ENCODE measurements around the gene APPBP2.
"Not testable (repeated sequence)": the region's sequence is repeated elsewhere in the genome, so short reads cannot be mapped to it uniquely, and the experiment has no call there.

Gene APPBP2

DNA sequence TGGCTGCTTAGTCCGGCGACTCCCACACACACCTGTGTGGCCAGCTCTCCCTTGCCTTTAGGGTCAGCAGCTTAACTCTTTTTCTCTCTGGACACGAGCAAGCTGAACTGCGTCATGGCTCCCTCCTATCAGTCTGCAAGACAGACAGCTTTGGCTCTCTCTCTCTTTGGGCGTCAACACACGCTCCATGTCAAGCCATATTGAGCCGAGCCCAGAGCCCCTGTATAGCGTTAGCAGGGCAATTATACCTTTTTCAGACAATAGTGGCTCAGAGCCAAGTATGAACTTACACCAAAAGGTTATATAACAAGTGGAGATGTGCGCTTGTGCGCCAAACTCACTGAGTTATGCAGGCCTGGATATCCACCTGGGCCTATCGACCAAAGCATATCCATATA lies 34.8 kb upstream of the APPBP2 start:
- no peak for DNase-seq
- Histone ChIP-seq H3K4me3 (ENCODE audit: low read depth, low read length) (no peak overlapping the region), H3K9me3 (ENCODE audit: severe bottlenecking) (peaks cover 11% of the 10 kb centered on the region), H3K27me3 (ENCODE audit: insufficient read depth, low read depth, severe bottlenecking) (no peaks in the 10 kb centered on the region), H3K36me3 (no peaks in the 10 kb centered on the region), H3K27ac (no peak overlapping the region)
- TF ChIP-seq, protein P1, sequence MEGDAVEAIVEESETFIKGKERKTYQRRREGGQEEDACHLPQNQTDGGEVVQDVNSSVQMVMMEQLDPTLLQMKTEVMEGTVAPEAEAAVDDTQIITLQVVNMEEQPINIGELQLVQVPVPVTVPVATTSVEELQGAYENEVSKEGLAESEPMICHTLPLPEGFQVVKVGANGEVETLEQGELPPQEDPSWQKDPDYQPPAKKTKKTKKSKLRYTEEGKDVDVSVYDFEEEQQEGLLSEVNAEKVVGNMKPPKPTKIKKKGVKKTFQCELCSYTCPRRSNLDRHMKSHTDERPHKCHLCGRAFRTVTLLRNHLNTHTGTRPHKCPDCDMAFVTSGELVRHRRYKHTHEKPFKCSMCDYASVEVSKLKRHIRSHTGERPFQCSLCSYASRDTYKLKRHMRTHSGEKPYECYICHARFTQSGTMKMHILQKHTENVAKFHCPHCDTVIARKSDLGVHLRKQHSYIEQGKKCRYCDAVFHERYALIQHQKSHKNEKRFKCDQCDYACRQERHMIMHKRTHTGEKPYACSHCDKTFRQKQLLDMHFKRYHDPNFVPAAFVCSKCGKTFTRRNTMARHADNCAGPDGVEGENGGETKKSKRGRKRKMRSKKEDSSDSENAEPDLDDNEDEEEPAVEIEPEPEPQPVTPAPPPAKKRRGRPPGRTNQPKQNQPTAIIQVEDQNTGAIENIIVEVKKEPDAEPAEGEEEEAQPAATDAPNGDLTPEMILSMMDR (IDR thresholded peaks at IDR 0.05; ENCODE audit: low read depth, low read length), result no peak

DNA sequence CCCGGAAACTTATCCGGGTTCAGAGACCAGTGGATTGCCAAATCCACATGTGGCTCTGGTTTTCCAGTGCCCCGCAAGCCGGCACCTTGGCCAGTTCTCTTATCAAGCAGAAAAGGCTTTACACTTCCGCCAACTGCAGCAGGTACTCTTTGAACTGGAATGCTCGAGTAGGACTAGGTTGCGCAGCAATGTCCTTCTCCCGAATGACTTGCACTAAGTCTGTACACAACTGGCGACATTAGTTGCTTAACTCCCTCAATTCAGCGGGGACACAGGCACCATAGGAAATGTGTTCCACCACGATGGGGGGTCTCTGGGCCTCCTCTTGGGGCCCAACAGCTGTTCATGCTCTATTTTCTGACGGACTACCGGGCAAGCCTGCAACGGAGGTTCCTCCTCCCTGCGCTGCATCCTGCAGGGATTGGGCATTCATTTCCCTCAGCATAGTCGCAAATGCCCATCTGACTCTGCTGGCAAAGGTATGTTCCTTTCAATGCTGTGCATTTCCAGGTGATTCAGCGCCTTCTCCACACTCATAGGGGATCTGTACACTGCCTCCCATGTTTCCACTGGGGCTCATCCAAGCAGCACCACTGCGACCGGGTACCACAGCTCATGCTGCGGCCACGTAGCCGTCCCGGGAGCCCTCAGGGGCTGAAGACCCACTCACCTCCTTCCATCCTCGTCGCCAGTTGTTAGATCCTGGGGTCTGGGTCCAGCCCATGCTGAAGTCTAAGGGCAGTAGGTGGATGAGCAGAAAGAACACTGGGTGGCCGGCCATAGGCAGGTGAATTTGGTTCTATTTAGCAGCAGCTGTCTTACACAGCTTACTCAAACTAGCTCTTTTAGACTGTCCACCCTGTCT lies 34.2 kb upstream of the APPBP2 start:
- no peak overlapping the region for H3K4me3 ChIP-seq (ENCODE audit: low read depth, low read length)
- H3K27ac ChIP-seq, result no peak overlapping the region

DNA sequence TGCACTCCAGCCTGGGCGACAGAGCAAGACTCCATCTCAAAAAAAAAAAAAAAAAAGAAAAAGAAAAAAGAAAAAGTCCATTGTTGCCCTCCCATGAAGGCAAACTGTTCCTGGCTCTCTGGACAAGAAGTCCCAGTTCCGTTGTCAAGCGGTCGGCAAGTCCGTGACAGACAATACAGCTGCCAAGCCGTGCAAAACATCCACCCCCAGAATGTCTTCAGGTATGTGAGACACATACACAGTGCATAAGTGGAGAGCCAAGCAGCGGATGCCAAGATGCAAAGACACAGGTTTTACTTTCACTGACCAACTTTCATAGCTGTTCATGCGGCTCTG lies 33.6 kb upstream of the APPBP2 start:
- Histone ChIP-seq H3K27ac (no peak overlapping the region), H3K9me3 (ENCODE audit: severe bottlenecking) (peaks cover 11% of the 10 kb centered on the region), H3K4me3 (ENCODE audit: low read depth, low read length) (no peak overlapping the region), H3K36me3 (no peaks in the 10 kb centered on the region), H3K27me3 (ENCODE audit: insufficient read depth, low read depth, severe bottlenecking) (no peaks in the 10 kb centered on the region)
- no peak for DNase-seq
- TF ChIP-seq, protein P1 (IDR thresholded peaks at IDR 0.05; ENCODE audit: low read depth, low read length), result no peak

More for the DNA sequence above, 34.2 kb upstream of the APPBP2 start:
- Histone ChIP-seq H3K36me3 (no peaks in the 10 kb centered on the region), H3K9me3 (ENCODE audit: severe bottlenecking) (peaks cover 11% of the 10 kb centered on the region), H3K27me3 (ENCODE audit: insufficient read depth, low read depth, severe bottlenecking) (no peaks in the 10 kb centered on the region)
- TF ChIP-seq, protein P1 (IDR thresholded peaks at IDR 0.05; ENCODE audit: low read depth, low read length), result no peak
- no peak for DNase-seq

DNA sequence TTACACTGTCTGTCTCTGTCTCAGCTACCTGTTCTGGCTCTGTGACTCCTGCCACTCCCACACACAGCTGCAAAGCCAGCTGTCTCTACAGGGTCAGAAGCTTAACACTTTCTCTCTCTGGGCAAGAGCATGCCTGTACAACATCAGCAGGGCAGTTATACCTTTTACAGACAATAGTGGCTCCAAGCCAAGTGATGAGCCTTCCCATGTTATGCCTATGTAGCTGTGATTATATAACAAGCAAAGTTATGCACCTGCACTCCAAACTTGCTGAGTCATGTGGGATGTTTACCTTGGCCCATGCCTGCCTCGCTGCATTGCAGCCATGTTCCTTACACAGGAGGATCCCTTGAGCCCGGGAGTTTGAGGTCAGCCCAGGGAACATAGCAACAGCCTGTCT lies 31.8 kb upstream of the APPBP2 start:
- peaks cover 13% of the 10 kb centered on the region for H3K9me3 ChIP-seq (ENCODE audit: severe bottlenecking)
- no peak for DNase-seq
- TF ChIP-seq, protein P1 (IDR thresholded peaks at IDR 0.05; ENCODE audit: low read depth, low read length), result no peak
- H3K36me3 ChIP-seq, result no peaks in the 10 kb centered on the region
- no peak overlapping the region for H3K27ac ChIP-seq
- H3K4me3 ChIP-seq (ENCODE audit: low read depth, low read length), result no peak overlapping the region
- no peaks in the 10 kb centered on the region for H3K27me3 ChIP-seq (ENCODE audit: insufficient read depth, low read depth, severe bottlenecking)

DNA sequence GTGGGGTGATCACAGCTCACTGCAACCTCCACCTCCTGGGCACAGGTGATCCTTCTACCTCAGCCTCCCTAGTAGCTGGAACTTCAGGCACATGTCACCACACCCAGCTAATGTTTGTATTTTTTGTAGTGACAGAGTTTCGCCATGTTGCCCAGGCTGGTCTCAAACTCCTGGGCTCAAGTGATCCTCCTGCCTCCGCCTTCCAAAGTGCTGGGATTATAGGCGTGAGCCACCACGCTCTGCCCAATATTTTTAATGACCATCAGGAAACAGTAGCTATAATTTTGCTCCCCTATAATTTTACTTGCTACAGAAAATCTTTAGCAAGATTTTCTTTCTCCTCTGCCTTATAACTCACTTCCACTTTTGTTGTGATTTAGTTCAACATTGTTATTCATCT lies 29.7 kb upstream of the APPBP2 start:
- H3K4me3 ChIP-seq (ENCODE audit: low read depth, low read length), result no peak overlapping the region
- H3K36me3 ChIP-seq, result no peaks in the 10 kb centered on the region
- no peaks in the 10 kb centered on the region for H3K27me3 ChIP-seq (ENCODE audit: insufficient read depth, low read depth, severe bottlenecking)
- H3K27ac ChIP-seq, result no peak overlapping the region
- DNase-seq, result no peak
- TF ChIP-seq, protein P1 (IDR thresholded peaks at IDR 0.05; ENCODE audit: low read depth, low read length), result no peak
- H3K9me3 ChIP-seq (ENCODE audit: severe bottlenecking), result peaks cover 13% of the 10 kb centered on the region

DNA sequence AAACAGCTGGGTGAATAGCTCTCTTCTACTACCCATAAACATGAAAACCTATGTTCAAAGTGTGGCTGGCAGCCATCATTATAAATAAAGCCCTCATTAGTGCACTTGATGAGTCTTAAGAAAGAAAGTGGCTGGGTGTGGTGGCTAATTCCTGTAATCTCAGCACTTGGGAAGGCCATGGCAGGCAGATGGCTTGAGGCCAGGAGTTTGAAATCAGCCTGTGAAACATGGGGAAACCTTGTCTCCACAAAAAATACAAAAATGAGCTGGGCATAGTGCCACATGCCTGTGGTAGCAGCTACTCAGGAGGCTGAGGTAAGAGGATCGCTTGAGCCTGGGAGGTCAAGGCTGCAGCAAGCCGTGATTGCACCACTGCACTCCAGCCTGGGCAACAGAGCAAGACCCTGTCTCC lies 28.3 kb upstream of the APPBP2 start:
- no peak for DNase-seq
- Histone ChIP-seq H3K27ac (no peak overlapping the region), H3K9me3 (ENCODE audit: severe bottlenecking) (peaks cover 13% of the 10 kb centered on the region), H3K27me3 (ENCODE audit: insufficient read depth, low read depth, severe bottlenecking) (no peaks in the 10 kb centered on the region), H3K36me3 (no peaks in the 10 kb centered on the region), H3K4me3 (ENCODE audit: low read depth, low read length) (no peak overlapping the region)
- TF ChIP-seq, protein P1 (IDR thresholded peaks at IDR 0.05; ENCODE audit: low read depth, low read length), result no peak

DNA sequence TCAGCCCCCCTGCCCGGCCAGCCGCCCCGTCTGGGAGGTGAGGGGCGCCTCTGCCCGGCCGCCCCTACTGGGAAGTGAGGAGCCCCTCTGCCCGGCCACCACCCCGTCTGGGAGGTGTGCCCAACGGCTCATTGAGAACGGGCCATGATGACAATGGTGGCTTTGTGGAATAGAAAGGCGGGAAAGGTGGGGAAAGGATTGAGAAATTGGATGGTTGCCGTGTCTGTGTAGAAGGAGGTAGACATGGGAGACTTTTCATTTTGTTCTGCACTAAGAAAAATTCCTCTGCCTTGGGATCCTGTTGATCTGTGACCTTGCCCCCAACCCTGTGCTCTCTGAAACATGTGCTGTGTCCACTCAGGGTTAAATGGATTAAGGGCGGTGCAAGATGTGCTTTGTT lies 26.2 kb upstream of the APPBP2 start:
- H3K36me3 ChIP-seq; H3K9me3 ChIP-seq (ENCODE audit: severe bottlenecking); DNase-seq: not testable (repeated sequence)

More for the DNA sequence above, 26.2 kb upstream of the APPBP2 start:
- not testable (repeated sequence) for H3K27ac ChIP-seq; H3K4me3 ChIP-seq (ENCODE audit: low read depth, low read length); H3K27me3 ChIP-seq (ENCODE audit: insufficient read depth, low read depth, severe bottlenecking)

Measured in WERI-Rb-1 (cell line).